GM18867 (cell line): ENCODE measurements around the gene BHLHA15.
A peak's percentile ranks its signal among the peaks of the same experiment; 100 is the strongest.

ENCODE experiments used
- ATAC-seq: cut with Tn5 transposase; IDR thresholded peaks from one replicate; pipeline ENCODE4 v1.9.1; 2021; ENCODE audit warnings: mild to moderate bottlenecking, moderate library complexity; ENCODE audit not compliant: unreplicated experiment

Gene BHLHA15

GRCh38 chr7:98211221-98211675 is at the start of gene BHLHA15:
TSS of gene BHLHA15 (plus strand) at chr7:98211439. CDS start at chr7:98212310, 871 bp downstream.
- ATAC-seq = peak; percentile 53

DNA sequence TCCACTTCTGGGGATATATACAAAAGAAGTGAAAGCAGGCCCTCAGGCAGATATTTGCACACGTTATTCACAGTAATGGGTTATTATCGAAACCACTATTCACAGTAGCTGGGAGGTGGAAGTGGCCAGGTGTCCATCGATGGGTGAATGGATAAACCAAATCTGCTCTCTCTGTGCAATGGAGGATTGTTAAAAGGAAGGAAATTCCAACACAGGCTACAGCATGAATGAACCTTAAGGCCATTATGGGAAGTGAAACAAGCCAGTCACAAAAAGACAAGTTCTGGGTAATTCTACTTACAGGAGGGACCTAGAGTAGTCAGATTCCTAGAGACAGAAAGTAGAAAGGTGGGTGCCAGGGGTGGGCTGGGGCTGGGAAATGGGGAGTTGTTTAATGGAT is 48.5 kb upstream of the BHLHA15 start:
- ATAC-seq = no peak

GRCh38 chr7:98163269-98163668 is 48.0 kb upstream of the BHLHA15 start:
- no peak for ATAC-seq

GRCh38 chr7:98163704-98164494 is 47.3 kb upstream of the BHLHA15 start:
- no peak for ATAC-seq

- no peak for ATAC-seq
These were observed 45.2 kb upstream of the BHLHA15 start for GRCh38 chr7:98165827-98166667.

GRCh38 chr7:98166668-98166970 is 44.6 kb upstream of the BHLHA15 start:
- no peak for ATAC-seq

GRCh38 chr7:98167653-98168052 is 43.6 kb upstream of the BHLHA15 start:
- no peak for ATAC-seq

- peak; percentile 80 for ATAC-seq
These were observed 42.9 kb upstream of the BHLHA15 start for GRCh38 chr7:98168181-98168903.

- no peak for ATAC-seq
These were observed 42.2 kb upstream of the BHLHA15 start for GRCh38 chr7:98168904-98169621.

- no peak for ATAC-seq
These were observed 40.3 kb upstream of the BHLHA15 start for GRCh38 chr7:98170966-98171365.

DNA sequence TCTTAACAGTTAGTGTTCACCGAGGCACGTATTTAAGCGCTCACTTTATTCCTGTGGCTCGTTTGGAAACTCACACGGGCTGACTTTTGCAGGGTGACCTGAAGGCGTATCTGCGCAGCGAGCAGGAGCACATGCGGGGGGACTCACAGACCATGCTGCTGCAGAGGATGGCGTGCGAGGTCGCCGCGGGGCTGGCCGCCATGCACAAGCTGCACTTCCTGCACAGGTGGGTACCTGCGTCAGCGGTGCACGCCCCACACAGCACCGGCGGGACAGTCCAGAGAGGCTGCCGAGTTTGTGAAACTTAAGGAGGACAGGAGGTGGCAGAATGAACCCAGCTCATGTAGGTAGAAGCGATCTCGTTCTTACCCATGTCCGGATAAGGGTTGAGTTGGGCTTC is 39.8 kb upstream of the BHLHA15 start:
- ATAC-seq = no peak

GRCh38 chr7:98174334-98175259 is 36.6 kb upstream of the BHLHA15 start:
- no peak for ATAC-seq

- ATAC-seq = no peak
These were observed 35.8 kb upstream of the BHLHA15 start for GRCh38 chr7:98175260-98175940.

- ATAC-seq = no peak
These were observed 33.7 kb upstream of the BHLHA15 start for GRCh38 chr7:98177553-98177952.

DNA sequence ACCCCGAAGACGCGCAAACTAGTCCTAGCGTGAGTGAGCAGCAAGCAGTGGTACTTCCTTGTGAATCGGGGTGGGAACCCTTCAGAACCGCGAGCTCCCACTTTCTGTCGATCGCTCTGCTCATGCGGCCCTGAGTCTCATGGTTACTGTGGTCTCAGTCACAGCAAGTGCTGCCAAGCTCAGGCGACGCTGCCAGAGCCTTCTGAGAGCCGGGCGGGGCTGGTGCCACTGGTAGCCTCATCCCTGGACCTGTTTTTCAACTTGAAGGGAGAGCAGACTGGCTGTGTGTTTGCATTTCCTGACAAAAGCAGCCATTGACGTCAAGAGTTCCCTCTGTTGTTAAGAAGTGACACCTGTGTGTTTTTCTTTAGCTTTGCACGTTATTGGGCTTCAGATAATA is 32.9 kb upstream of the BHLHA15 start:
- no peak for ATAC-seq

DNA sequence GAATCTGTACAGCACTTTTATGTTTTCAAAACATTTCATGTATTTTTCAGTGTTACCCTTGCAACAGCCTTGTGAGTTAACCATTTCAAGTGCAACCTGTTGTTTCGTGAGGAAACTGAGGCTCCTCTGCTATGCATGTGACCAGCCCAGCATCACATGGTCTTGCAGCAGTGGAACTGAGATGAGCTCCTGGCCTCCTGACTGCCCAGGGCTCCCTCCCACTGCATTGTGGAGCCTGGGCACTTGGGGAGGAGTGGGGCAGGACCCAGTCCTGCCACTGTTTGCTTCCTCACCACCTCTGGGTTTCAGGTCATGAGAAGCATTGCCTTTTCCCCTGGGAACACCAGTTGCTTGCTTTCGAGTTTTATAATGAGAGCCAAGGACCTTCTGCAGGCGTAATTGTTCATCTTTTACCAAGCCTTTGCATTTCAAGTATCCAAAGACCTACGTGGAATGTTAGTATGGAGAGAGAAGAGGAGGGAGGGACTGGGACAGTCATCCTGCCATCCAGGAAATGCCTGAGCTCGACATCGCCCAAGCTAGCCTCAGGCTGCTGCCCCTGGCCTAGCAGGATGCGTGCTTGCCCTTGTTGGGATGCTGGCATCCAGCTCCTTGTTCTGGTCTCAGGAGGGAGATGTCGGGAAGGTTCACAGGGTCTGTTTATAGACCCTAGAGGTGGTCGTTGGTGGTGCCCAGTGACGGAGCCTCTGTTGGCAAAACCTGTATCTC is 32.3 kb upstream of the BHLHA15 start:
- no peak for ATAC-seq

GRCh38 chr7:98180751-98181150 is 30.5 kb upstream of the BHLHA15 start:
- ATAC-seq = no peak

GRCh38 chr7:98185101-98185500 is 26.1 kb upstream of the BHLHA15 start:
- no peak for ATAC-seq
